ENCODE data around the gene PTPRQ. TPM values are rescaled to one million over a fixed set of nuclear protein-coding genes. Genes with fewer than 3 reads are reported as not detected.

Gene PTPRQ
- total RNA-seq, 1 donor from 2014 or later: not detected

DNA sequence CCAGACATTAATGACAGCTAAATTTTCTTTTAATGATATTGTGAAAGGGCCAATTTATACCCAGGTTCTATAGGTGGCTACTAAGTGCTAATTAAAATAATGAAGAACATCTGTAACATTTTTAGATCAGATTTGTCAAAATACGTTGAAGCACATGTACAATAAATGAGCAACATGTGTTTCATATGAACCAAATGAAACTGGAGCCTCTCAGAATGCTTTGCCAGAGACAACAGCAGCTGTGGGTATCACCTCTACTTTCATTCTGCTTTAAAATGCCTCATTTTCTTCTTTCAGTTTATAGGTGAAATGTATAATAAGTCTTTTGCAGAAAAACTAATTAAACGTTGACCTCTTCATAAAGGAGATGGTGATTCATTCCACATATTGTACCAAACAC is 237.3 kb downstream of the PTPRQ start:
- DNase-seq (ENCODE audit: low read depth): no peak
- TF ChIP-seq, protein P1, sequence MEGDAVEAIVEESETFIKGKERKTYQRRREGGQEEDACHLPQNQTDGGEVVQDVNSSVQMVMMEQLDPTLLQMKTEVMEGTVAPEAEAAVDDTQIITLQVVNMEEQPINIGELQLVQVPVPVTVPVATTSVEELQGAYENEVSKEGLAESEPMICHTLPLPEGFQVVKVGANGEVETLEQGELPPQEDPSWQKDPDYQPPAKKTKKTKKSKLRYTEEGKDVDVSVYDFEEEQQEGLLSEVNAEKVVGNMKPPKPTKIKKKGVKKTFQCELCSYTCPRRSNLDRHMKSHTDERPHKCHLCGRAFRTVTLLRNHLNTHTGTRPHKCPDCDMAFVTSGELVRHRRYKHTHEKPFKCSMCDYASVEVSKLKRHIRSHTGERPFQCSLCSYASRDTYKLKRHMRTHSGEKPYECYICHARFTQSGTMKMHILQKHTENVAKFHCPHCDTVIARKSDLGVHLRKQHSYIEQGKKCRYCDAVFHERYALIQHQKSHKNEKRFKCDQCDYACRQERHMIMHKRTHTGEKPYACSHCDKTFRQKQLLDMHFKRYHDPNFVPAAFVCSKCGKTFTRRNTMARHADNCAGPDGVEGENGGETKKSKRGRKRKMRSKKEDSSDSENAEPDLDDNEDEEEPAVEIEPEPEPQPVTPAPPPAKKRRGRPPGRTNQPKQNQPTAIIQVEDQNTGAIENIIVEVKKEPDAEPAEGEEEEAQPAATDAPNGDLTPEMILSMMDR (conservative IDR thresholded peaks at IDR 0.05; ENCODE audit: low read depth, low read length): no peak
- no peak overlapping the region for H3K4me3 ChIP-seq (ENCODE audit: low read depth, low read length)

DNA sequence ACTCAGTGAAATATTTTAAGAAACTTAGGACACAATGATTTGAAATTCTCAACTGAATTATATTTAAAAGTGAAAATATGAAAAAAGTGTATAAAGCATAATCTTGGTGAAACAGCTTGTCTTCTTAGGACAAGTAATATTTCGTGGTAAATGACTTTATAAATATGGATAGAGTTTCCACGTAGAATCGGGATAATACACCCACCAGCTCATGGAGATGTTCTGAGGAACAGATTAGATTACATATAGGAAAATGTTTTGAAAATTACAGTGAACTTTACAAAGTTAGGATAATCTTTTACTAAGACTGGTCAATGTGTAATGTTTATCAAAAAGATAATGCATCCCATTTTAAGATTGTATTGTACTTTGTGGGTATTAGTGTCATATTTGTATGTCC is 237.8 kb downstream of the PTPRQ start:
- H3K4me3 ChIP-seq (ENCODE audit: low read depth, low read length): no peak overlapping the region
- TF ChIP-seq, protein P1 (conservative IDR thresholded peaks at IDR 0.05; ENCODE audit: low read depth, low read length): no peak

DNA sequence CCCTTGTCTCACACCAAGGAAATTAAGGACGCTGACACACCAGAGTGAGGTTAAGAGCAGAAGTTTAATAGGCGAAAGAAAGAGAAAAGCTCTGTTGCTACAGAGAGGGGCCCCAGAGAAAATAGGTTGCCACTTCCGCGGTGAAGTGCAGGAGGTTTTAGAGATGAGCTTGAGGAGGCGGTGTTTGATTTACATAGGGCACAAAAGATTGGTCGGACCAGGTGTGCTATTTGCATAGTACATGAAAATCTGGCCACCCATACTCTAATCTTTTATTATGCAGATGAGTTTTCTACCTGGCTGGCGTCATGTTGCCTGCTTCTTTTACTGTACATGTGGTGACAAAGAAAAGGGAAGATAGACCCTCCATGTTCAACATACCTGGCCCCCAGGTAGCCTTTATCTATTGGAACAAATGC is 240.1 kb downstream of the PTPRQ start:
- TF ChIP-seq, protein P1 (conservative IDR thresholded peaks at IDR 0.05; ENCODE audit: low read depth, low read length): no peak
- H3K4me3 ChIP-seq (ENCODE audit: low read depth, low read length): no peak overlapping the region
- DNase-seq (ENCODE audit: low read depth): no peak

More for the DNA sequence above, 237.8 kb downstream of the PTPRQ start:
- no peak for DNase-seq (ENCODE audit: low read depth)

DNA sequence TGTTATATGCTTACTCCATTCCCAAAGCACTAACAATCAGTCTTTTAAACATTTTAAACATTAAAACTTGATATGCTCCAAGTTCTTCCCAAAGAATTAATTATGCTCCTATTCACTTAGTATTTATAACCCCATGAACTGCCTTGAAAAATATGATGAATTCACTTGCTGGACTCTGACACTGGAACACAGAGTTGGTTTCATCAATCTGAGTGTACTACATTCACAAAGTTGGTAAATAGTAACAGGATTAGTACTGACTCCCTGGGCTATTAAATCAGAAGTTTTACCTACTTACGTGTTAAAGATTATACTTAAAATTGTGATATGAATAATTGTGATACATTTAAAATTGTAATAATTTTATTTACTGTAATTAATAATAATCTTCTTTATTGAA is 246.1 kb downstream of the PTPRQ start:
- DNase-seq (ENCODE audit: low read depth): no peak
- TF ChIP-seq, protein P1 (conservative IDR thresholded peaks at IDR 0.05; ENCODE audit: low read depth, low read length): no peak
- H3K4me3 ChIP-seq (ENCODE audit: low read depth, low read length): no peak overlapping the region

DNA sequence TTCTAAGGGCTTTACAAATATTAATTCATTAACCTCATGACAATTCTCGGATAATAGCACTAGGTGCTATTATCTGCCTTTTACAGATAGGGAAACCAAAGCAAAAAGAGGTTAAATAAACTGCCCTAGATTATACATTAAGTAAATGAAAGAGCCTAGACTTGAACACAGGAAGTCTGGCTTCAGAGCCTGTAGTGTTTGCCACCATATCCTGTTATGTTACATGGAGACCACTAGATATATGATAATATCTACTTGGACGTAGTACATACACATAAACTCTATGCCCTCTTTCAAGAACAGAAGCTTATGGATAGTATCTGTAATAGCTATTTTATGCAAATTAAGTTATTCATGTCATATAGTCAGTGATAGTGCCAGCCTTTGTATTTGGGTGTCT is 246.5 kb downstream of the PTPRQ start:
- TF ChIP-seq, protein P1 (conservative IDR thresholded peaks at IDR 0.05; ENCODE audit: low read depth, low read length): no peak
- no peak overlapping the region for H3K4me3 ChIP-seq (ENCODE audit: low read depth, low read length)

DNA sequence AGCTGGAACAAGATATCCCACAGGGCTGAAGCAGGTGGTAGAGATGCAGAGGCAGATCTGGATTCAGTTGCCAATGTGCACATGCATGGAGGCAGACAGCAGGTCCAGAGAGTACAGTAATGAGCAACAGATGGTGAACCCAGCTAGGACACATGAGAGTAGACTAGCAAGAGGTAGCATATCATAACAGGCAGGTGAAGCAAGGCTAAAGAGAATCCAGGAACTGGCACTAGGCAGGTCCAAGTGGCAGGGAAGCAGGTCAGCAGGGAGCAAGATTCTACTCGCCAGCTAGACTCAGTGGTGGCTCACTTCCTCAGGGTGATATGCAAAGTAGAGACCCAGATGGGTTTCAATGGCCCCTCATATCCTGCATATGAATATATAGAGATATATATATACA is 248.1 kb downstream of the PTPRQ start:
- DNase-seq (ENCODE audit: low read depth): no peak
- TF ChIP-seq, protein P1 (conservative IDR thresholded peaks at IDR 0.05; ENCODE audit: low read depth, low read length): no peak
- H3K4me3 ChIP-seq (ENCODE audit: low read depth, low read length): no peak overlapping the region

More for the DNA sequence above, 246.5 kb downstream of the PTPRQ start:
- DNase-seq (ENCODE audit: low read depth): no peak

DNA sequence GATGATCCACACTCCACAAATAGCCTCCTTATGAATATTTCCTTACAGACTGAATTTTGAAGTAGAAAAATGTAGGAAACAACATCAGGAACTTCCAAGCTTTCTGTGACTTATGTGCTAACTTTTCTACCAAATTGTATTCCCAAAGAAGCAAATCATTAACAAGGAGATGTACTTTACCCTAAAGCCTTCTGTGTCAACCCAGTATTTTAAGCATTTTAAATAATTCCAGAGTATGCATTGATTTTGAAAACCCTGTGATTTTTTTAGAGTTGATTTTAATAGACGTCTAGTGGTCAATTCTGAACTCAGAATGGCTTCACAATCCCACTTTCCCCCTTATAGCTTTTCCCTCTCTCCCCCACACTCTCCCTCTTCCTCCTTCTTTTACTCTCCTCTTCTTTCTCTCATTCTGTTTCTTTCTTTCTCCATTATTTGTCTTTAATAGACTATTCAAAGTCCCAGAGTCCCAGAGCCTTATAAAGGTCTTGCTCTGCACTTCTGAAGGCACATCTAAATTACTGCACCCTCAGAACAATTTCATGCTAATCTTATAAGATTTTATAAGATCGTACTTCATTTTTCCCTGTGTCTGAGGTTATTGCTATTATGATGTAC is 253.3 kb downstream of the PTPRQ start:
- DNase-seq (ENCODE audit: low read depth): no peak
- H3K4me3 ChIP-seq (ENCODE audit: low read depth, low read length): no peak overlapping the region
- TF ChIP-seq, protein P1 (conservative IDR thresholded peaks at IDR 0.05; ENCODE audit: low read depth, low read length): no peak
